DOHH2 (cell line): Measurements from ENCODE around the gene DMD.

Source experiments
- CTCF ChIP-seq: fragments of 200-600 bp; sonication (generic); IDR thresholded peaks from one replicate; pipeline ENCODE4 v1.5.1; 2014; ENCODE audit warnings: antibody characterized with exemption, mild to moderate bottlenecking, low read depth, low read length; ENCODE audit not compliant: poor library complexity, severe bottlenecking
- EZH2phosphoT487 ChIP-seq: fragments of 200-600 bp; sonication (generic); IDR thresholded peaks from 2 replicates; pipeline ENCODE4 v1.6.1; 2017; ENCODE audit warnings: borderline replicate concordance, mild to moderate bottlenecking, antibody characterized with exemption, low read length, moderate library complexity, mixed read lengths

GRCh38 chrX:31294475-31294874 lies 1916.9 kb downstream of the DMD start:
- TF ChIP-seq CTCF (no peak), EZH2phosphoT487 (no peak)
